DMS153 treated with DMSO at 0.1 percent for 48 hours (cell line): ENCODE results near the gene FGG.

Experiments
- DNase-seq: peaks from one replicate; lab custom pipeline; 2025; ENCODE audit not compliant: unreplicated experiment; lab: John Stamatoyannopoulos, UW

Gene FGG

GRCh38 chr4:154612472-154613414 lies at the start of gene FGG:
Gene FGG (minus strand): TSS chr4:154612656. CDS start chr4:154612609, 47 bp downstream.
- no peak for DNase-seq

- DNase-seq, result no peak
Observed at GRCh38 chr4:154660052-154660451, 47.6 kb upstream of the FGG start.

GRCh38 chr4:154658680-154659405 lies 46.4 kb upstream of the FGG start:
- DNase-seq, result no peak

GRCh38 chr4:154643493-154643892 lies 31.0 kb upstream of the FGG start:
- DNase-seq, result no peak

GRCh38 chr4:154642373-154643009 lies 30.0 kb upstream of the FGG start:
- DNase-seq, result no peak

GRCh38 chr4:154640999-154641398 lies 28.5 kb upstream of the FGG start:
- no peak for DNase-seq

- DNase-seq, result no peak
Observed at GRCh38 chr4:154634058-154634457, 21.6 kb upstream of the FGG start.

- DNase-seq, result no peak
Observed at GRCh38 chr4:154631828-154632227, 19.4 kb upstream of the FGG start.

- no peak for DNase-seq
Observed at GRCh38 chr4:154630324-154630723, 17.9 kb upstream of the FGG start.

- DNase-seq, result no peak
Observed at GRCh38 chr4:154626793-154627484, 14.5 kb upstream of the FGG start.

- DNase-seq, result no peak
Observed at GRCh38 chr4:154625971-154626370, 13.5 kb upstream of the FGG start.

- no peak for DNase-seq
Observed at GRCh38 chr4:154623995-154624394, 11.5 kb upstream of the FGG start.

GRCh38 chr4:154623436-154623835 lies 11.0 kb upstream of the FGG start:
- DNase-seq, result no peak

GRCh38 chr4:154622598-154622997 lies 10.1 kb upstream of the FGG start:
- DNase-seq, result peak; percentile 2

- no peak for DNase-seq
Observed at GRCh38 chr4:154620111-154620510, 7.7 kb upstream of the FGG start.

GRCh38 chr4:154618708-154619315 lies 6.4 kb upstream of the FGG start:
- DNase-seq, result peak; percentile 4

- DNase-seq, result no peak
Observed at GRCh38 chr4:154617820-154618317, 5.4 kb upstream of the FGG start.

- no peak for DNase-seq
Observed at GRCh38 chr4:154616731-154617130, 4.3 kb upstream of the FGG start.

- no peak for DNase-seq
Observed at GRCh38 chr4:154616287-154616686, 3.8 kb upstream of the FGG start.

GRCh38 chr4:154615211-154615610 lies 2.8 kb upstream of the FGG start:
- no peak for DNase-seq
